SK-N-SH (cell line): ENCODE results near the gene CDK5RAP2. TPM values are rescaled to one million over a fixed set of nuclear protein-coding genes. Genes with fewer than 3 reads are reported as not detected.

Experiments
- CTCF ChIA-PET: fragments of 300-600, 350-600 bp; formaldehyde crosslinking; extraction: SDS; loops from one replicate; lab custom pipeline; 2021; lab: Yijun Ruan, JAX
- POLR2A ChIA-PET: fragments of 350-600 bp; sonication (Branson Sonifier 250); formaldehyde crosslinking; extraction: SDS; loops from one replicate; lab custom pipeline; 2020; ENCODE audit warnings: antibody characterized with exemption, inconsistent platforms; lab: Yijun Ruan, JAX
- DNase-seq: peaks from one replicate; pipeline ENCODE4 v3.0.0; 2012
- H2AFZ ChIP-seq: fragments of 200-600 bp; sonication (generic); 2 replicates; pipeline ENCODE4 v1.8.1; 2016; ENCODE audit warnings: antibody characterized with exemption, mild to moderate bottlenecking, low read depth
- H3F3A ChIP-seq: fragments of 200-600 bp; sonication (generic); replicated peaks from 2 replicates; pipeline ENCODE3; 2016; ENCODE audit warnings: antibody characterized with exemption, mild to moderate bottlenecking; ENCODE audit not compliant: insufficient read depth
- H3K27ac ChIP-seq, 2 experiments: fragments of 200-500 bp in 1 of 2; fragments of 200-600 bp in 1 of 2; sonication (Bioruptor generic) in 1 of 2; sonication (generic), shearing (Covaris generic) in 1 of 2; 2 replicates each; pipeline versions ENCODE4 v1.5.1 to v1.6.1; 2014 to 2016; ENCODE audit warnings: low read depth in 2 of 2, inconsistent platforms in 1 of 2, low read length in 1 of 2, mild to moderate bottlenecking in 1 of 2, mixed read lengths in 1 of 2
- H3K27me3 ChIP-seq: fragments of 200-600 bp; sonication (generic), shearing (Covaris generic); 2 replicates; pipeline ENCODE4 v1.6.1; 2016; ENCODE audit warnings: mixed run types; ENCODE audit not compliant: insufficient read depth
- H3K36me3 ChIP-seq, 2 experiments: fragments of 200-500 bp in 1 of 2; fragments of 200-600 bp in 1 of 2; sonication (Bioruptor generic) in 1 of 2; sonication (generic) in 1 of 2; replicated peaks in 1 of 2; 2 replicates each; pipeline versions ENCODE3 to v1.5.1; 2014 to 2016; ENCODE audit warnings: low read length in 1 of 2, mild to moderate bottlenecking in 1 of 2; ENCODE audit not compliant: insufficient read depth in 2 of 2, control insufficient read depth in 1 of 2
- H3K4me1 ChIP-seq, 2 experiments: fragments of 200-500 bp in 1 of 2; fragments of 200-600 bp in 1 of 2; sonication (Bioruptor generic) in 1 of 2; sonication (generic), shearing (Covaris generic) in 1 of 2; 2 replicates each; pipeline versions ENCODE4 v1.5.1 to v1.6.1; 2014 to 2016; ENCODE audit warnings: low read depth in 1 of 2, low read length in 1 of 2, mixed run types in 1 of 2; ENCODE audit not compliant: insufficient read depth in 2 of 2, control insufficient read depth in 1 of 2
- H3K4me2 ChIP-seq: fragments of 200-600 bp; sonication (generic), shearing (Covaris generic); 2 replicates; pipeline ENCODE4 v1.6.1; 2017; ENCODE audit warnings: mixed run types
- H3K4me3 ChIP-seq, 2 experiments: fragments of 200-500 bp in 1 of 2; fragments of 200-600 bp in 1 of 2; sonication (Bioruptor generic) in 1 of 2; sonication (generic), shearing (Covaris generic) in 1 of 2; 2 replicates each; pipeline versions ENCODE4 v1.5.1 to v1.8.1; 2014 to 2016; ENCODE audit warnings: low read depth in 2 of 2, inconsistent platforms in 1 of 2, low read length in 1 of 2, mild to moderate bottlenecking in 1 of 2, mixed read lengths in 1 of 2, moderate library complexity in 1 of 2
- H3K79me2 ChIP-seq: fragments of 200-600 bp; sonication (generic); 2 replicates; pipeline ENCODE4 v1.8.1; 2017; ENCODE audit warnings: mild to moderate bottlenecking; ENCODE audit not compliant: insufficient read depth
- H3K9ac ChIP-seq: fragments of 200-600 bp; sonication (generic); 2 replicates; pipeline ENCODE4 v1.6.1; 2017; ENCODE audit warnings: mixed run types
- H3K9me2 ChIP-seq: fragments of 200-600 bp; sonication (generic); 2 replicates; pipeline ENCODE4 v1.6.1; 2017; ENCODE audit warnings: mixed run types
- H3K9me3 ChIP-seq: fragments of 200-600 bp; sonication (generic); 2 replicates; pipeline ENCODE4 v1.6.1; 2017; ENCODE audit warnings: mixed run types, mild to moderate bottlenecking, moderate library complexity
- H4K20me1 ChIP-seq: fragments of 200-600 bp; sonication (generic); 2 replicates; pipeline ENCODE4 v1.6.1; 2017; ENCODE audit warnings: mild to moderate bottlenecking, mixed run types; ENCODE audit not compliant: insufficient read depth
- CTCF ChIP-seq: fragments of 200-600 bp; sonication (generic); IDR thresholded peaks from 2 replicates; pipeline ENCODE4 v1.6.1; 2017; ENCODE audit warnings: antibody characterized with exemption, mild to moderate bottlenecking, moderate library complexity
- ELF1 ChIP-seq: IDR thresholded peaks from 2 replicates; pipeline ENCODE4 v1.4.0; 2012
- EP300 ChIP-seq, 2 experiments: IDR thresholded peaks; 2 replicates each; pipeline versions ENCODE4 v1.4.0 to v1.6.1; 2012; ENCODE audit warnings: borderline replicate concordance in 1 of 2, low read depth in 1 of 2, low read length in 1 of 2
- EZH2phosphoT487 ChIP-seq: fragments of 200-600 bp; sonication (generic); IDR thresholded peaks from 2 replicates; pipeline ENCODE4 v1.6.1; 2017; ENCODE audit warnings: low read depth, mixed run types, mild to moderate bottlenecking, antibody characterized with exemption, moderate library complexity, borderline replicate concordance
- FOSL2 ChIP-seq: IDR thresholded peaks from 2 replicates; pipeline ENCODE4 v1.4.0; 2012; ENCODE audit warnings: low read depth, mild to moderate bottlenecking, moderate library complexity, borderline replicate concordance
- FOXJ3 ChIP-seq: sonication (generic); formaldehyde crosslinking; IDR thresholded peaks from 2 replicates; pipeline ENCODE4 v1.5.1; 2020; ENCODE audit warnings: mild to moderate bottlenecking, missing genetic modification reagents
- GABPA ChIP-seq: IDR thresholded peaks from 2 replicates; pipeline ENCODE4 v1.4.0; 2012; ENCODE audit warnings: low read depth, mild to moderate bottlenecking
- MAX ChIP-seq: IDR thresholded peaks from 2 replicates; pipeline ENCODE4 v1.4.0; 2012; ENCODE audit warnings: low read depth
- MEF2A ChIP-seq: IDR thresholded peaks from 2 replicates; pipeline ENCODE4 v1.4.0; 2012; ENCODE audit warnings: low read depth, borderline replicate concordance
- NFIC ChIP-seq: IDR thresholded peaks from 2 replicates; pipeline ENCODE4 v1.4.0; 2012; ENCODE audit warnings: borderline replicate concordance
- POLR2AphosphoS5 ChIP-seq: IDR thresholded peaks from 2 replicates; pipeline ENCODE4 v1.6.1; 2012; ENCODE audit warnings: low read depth, low read length
- RAD21 ChIP-seq: IDR thresholded peaks from 2 replicates; pipeline ENCODE4 v1.6.1; 2012; ENCODE audit warnings: mild to moderate bottlenecking, low read length
- REST ChIP-seq: IDR thresholded peaks from 2 replicates; pipeline ENCODE4 v1.6.1; 2012; ENCODE audit warnings: mild to moderate bottlenecking, low read depth, low read length, moderate library complexity
- RFX5 ChIP-seq: IDR thresholded peaks from 2 replicates; pipeline ENCODE4 v1.6.1; 2012; ENCODE audit warnings: mild to moderate bottlenecking, improper control_type of control experiment, low read length
- RXRA ChIP-seq: IDR thresholded peaks from 2 replicates; pipeline ENCODE4 v1.4.0; 2012; ENCODE audit warnings: low read depth, mild to moderate bottlenecking, borderline replicate concordance
- SIN3A ChIP-seq: IDR thresholded peaks from 2 replicates; pipeline ENCODE4 v1.6.1; 2012; ENCODE audit warnings: low read depth, mild to moderate bottlenecking, low read length, moderate library complexity, borderline replicate concordance
- TAF1 ChIP-seq: IDR thresholded peaks from 2 replicates; pipeline ENCODE4 v1.6.1; 2012; ENCODE audit warnings: low read depth, mild to moderate bottlenecking, low read length, moderate library complexity, borderline replicate concordance
- TEAD4 ChIP-seq: IDR thresholded peaks from 2 replicates; pipeline ENCODE4 v1.4.0; 2012; ENCODE audit warnings: mild to moderate bottlenecking, borderline replicate concordance; ENCODE audit not compliant: insufficient read depth
- USF1 ChIP-seq: IDR thresholded peaks from 2 replicates; pipeline ENCODE4 v1.4.0; 2012; ENCODE audit warnings: low read depth, borderline replicate concordance
- USF2 ChIP-seq: fragments of 150-350 bp; IDR thresholded peaks from 2 replicates; pipeline ENCODE4 v1.6.1; 2017; ENCODE audit warnings: antibody characterized with exemption, low read length, low read depth, borderline replicate concordance
- WGBS: methylation state at CpG from one replicate; pipeline ENCODE4 v1.1.6; 2017; ENCODE audit warnings: low lambda C conversion rate; 5-methylcytosine and 5-hydroxymethylcytosine counted together
- polyA plus RNA-seq, 3 experiments: library from polyadenylated mRNA; depleted of rRNA; stranded (reverse); fragments of >200 nt; gene quantifications; 2 replicates each; pipeline ENCODE4 v1.2.3, GENCODE V29; 2012

CDK5RAP2 gene
- polyA plus RNA-seq, 1 of the 3 experiments (the other 2 are of a cell fraction), result 20.7 TPM

- peaks cover 0 to 27% of the 10 kb centered on the region in 2 experiments; a peak in 1 of 4 replicates for H3K4me1 ChIP-seq
- no peak overlapping the region; a peak in 1 of 4 replicates for H3K27ac ChIP-seq
- no peaks in the 10 kb centered on the region for H3K27me3 ChIP-seq
- no peak overlapping the region for H2AFZ ChIP-seq
- H3K4me3 ChIP-seq, result no peak overlapping the region
- H3F3A ChIP-seq, result no peaks in the 10 kb centered on the region
- H3K9ac ChIP-seq, result no peak overlapping the region
- no peaks in the 10 kb centered on the region for H3K9me3 ChIP-seq
- peaks cover 6 to 25% of the 10 kb centered on the region in 2 experiments for H3K36me3 ChIP-seq
- H3K79me2 ChIP-seq, result no peaks in the 10 kb centered on the region
- POLR2A ChIA-PET, result no interaction called here
- DNase-seq, result no peak
- WGBS, result 95% methylated on average over 16 of the region's 16 CpGs
- CTCF ChIA-PET, result no interaction called here
- TF ChIP-seq MAX (no peak), CTCF (no peak), POLR2AphosphoS5 (no peak), FOSL2 (no peak), GABPA (no peak), RFX5 (no peak), TEAD4 (no peak), EP300 (IDR thresholded peaks at IDR 0.05; ENCODE audit: borderline replicate concordance in 1 of 2, low read depth in 1 of 2, low read length in 1 of 2) (no peak), USF2 (no peak), SIN3A (no peak), EZH2phosphoT487 (no peak), TAF1 (no peak), MEF2A (no peak), RXRA (no peak), USF1 (no peak), ELF1 (no peak), REST (no peak), RAD21 (no peak), NFIC (no peak), FOXJ3 (CRISPR knock-in tag) (no peak)
- TF ChIP-seq, all 33 proteins: peak for 0
- no peak overlapping the region for H3K4me2 ChIP-seq
- H3K9me2 ChIP-seq, result no peaks in the 10 kb centered on the region
- H4K20me1 ChIP-seq, result no peaks in the 10 kb centered on the region
Measured at GRCh38 chr9:120385606-120386389, 194.2 kb downstream of the CDK5RAP2 start.
